CD4-positive, alpha-beta T cell treated with Interleukin-6 for 4 hours (primary cell): ENCODE data around the gene RFX6.
"Not testable (repeated sequence)": the region's sequence is repeated elsewhere in the genome, so short reads cannot be mapped to it uniquely, and the experiment has no call there.

ENCODE experiments used
- DNase-seq: peaks from one replicate; pipeline ENCODE4 v3.0.0-alpha.2; 2020; ENCODE audit warnings: mixed read lengths

The RFX6 gene

GRCh38 chr6:116876635-116877611, at the start of gene RFX6:
Gene RFX6, plus strand, starts transcription at chr6:116877242. Its CDS starts 34 bp downstream, at chr6:116877276.
- DNase-seq: no peak

DNA sequence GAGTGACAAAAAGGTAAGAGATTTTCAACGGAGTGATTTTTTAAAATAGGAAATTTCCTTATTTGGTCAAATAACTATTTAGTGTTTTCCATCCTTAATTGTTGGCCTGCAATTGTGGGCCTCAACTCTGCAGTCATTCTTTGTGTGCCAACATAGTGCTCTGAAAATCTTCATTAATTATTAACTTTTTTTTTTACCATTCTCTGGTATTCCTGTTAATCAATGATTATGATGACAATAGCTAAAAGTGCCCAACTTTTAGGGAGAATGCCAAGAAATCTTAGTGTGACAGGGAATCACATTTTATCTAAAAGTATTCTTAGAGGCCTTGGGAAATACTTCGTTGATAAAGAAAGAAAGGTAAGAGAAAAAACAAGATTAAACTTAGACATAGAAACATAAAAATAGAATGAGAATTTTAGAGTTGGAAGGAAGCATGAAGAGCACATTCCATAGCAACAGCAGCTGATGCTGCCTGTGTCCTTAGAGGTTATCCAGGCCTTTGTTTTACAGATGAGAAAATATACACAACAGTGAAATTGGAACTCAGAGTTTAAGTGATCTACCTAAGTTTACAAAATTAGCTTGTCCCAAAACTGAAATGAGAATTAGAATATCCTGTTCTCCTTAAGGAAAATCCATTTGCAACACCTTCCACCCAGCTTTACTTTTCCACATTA, 49.3 kb upstream of the RFX6 start:
- DNase-seq: no peak

- no peak for DNase-seq
Measured at GRCh38 chr6:116828983-116829382, 48.1 kb upstream of the RFX6 start, which contains the start of gene GPRC6A. Gene GPRC6A, minus strand, starts transcription at chr6:116829083. Its CDS starts 70 bp downstream, at chr6:116829013.

DNA sequence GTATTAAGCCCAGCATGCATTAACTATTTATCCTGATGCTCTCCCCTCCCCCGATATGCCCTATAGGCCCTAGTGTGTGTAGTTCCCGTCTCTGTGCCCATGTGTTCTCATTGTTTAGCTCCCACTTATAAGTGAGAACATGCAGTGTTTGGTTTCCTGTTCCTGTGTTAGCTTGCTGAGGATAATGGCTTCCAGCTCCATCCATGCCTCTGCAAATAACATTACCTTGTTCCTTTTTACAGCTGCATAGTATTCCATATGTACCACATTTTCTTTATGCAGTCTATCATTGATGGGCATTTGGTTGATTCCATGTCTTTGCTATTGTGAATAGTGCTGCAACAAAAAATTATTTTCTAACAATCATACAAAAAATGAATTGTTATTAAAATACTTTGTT, 42.5 kb upstream of the RFX6 start:
- DNase-seq: not testable (repeated sequence)

- no peak for DNase-seq
Measured at GRCh38 chr6:116836606-116837342, 40.3 kb upstream of the RFX6 start.

- DNase-seq: no peak
Measured at GRCh38 chr6:116840091-116840490, 37.0 kb upstream of the RFX6 start.

DNA sequence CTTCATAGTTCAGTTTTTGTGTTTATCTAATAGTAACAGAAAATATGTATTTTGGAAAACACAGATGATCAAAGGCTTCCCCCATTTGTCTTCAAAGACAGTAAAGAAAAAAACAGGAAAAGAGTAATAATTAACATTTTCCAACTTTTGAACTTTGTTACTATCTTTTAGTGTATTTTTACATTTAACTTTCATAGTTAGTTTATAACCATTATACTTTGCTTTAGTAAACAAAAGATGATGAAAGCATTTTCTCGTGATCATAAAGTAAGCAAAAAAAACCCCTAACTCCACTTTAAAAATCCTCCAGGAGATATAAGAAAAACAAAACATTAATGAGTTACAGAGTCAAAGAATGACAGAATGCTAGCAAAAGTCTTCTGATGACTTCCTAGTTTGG, 34.6 kb upstream of the RFX6 start:
- no peak for DNase-seq

- no peak for DNase-seq
Measured at GRCh38 chr6:116847227-116847626, 29.8 kb upstream of the RFX6 start.

GRCh38 chr6:116858060-116858459, 19.0 kb upstream of the RFX6 start:
- no peak for DNase-seq

- no peak for DNase-seq
Measured at GRCh38 chr6:116859264-116859663, 17.8 kb upstream of the RFX6 start.

GRCh38 chr6:116866281-116866871, 10.7 kb upstream of the RFX6 start:
- no peak for DNase-seq

GRCh38 chr6:116872771-116873170, 4.3 kb upstream of the RFX6 start:
- DNase-seq: no peak

DNA sequence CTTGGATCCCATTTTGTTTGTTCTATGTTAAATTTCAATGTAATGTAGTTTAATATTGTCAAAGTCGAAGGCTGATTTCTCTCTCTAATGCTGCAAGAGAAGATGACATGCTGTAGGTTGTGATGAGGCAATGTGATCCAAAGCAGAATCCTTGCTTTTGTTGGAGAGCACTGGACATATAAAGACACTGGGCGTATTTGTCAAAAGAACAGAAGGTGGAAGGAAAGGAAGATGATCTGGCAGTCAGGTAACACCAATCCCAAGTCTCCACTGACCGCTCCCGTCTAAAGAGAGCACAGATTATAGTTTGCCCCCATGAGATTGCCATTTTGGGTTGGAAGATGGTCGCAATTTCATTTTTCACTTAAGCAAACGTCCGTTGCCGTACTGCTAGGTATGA, 935 bp upstream of the RFX6 start:
- no peak for DNase-seq

- DNase-seq: no peak
Measured at GRCh38 chr6:116877743-116878142, 701 bp downstream of the RFX6 start.

DNA sequence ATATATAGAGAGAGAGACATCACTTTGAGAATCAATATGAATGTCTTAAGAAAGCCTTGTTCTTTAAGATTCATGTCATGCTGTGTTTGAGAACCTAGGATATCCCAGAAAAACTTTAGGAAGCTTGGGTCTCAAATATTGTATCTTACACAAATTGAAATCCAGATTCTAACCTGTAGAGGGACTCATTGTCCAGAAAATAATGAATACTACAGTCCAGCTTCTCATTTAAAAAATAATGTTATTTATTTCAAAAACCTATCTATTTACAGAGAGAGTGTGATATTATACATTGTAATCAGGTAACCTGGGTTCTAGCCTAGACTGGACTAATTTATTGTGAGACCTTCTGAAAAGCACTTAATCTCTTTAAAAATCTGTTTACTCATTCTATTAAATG, 4.2 kb downstream of the RFX6 start:
- DNase-seq: no peak

DNA sequence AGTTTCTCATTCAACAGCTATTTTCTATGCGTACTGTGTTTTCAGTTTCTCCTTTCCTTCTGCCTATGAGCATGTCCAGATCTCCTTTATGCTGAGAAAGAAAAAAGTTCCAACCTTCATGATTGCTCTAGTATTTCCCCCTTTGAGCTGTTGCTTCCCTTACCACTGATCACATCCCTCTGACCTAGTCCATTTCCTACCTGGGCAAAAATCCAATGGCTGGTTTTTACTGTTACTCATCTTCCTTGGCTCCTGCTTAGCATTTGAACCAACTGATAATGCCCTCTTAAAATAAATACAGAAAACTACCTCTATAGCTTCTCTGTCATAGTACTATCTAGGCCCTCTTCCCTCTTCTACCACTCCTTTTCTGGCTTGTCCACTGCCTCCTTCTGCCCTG, 6.0 kb downstream of the RFX6 start:
- no peak for DNase-seq

GRCh38 chr6:116884530-116884929, 7.5 kb downstream of the RFX6 start:
- DNase-seq: no peak

DNA sequence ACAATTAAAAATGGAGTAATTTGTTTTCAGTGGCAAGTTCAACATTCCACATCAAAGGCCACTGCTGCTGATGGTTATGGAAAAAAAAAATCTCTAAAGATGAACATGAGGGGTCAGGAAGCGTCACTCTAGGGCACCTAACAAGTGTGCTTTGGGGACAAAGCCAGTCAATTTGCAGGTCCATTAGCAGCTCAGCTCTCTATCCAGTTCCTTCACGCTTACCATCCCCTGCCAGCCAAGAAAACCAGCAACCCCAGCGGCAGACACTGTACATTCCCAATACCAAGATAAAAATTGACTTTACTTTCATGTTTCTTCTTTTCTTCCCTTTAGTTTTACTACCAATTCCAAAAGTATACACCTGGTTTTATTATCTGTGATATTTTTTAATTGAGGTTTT, 10.1 kb downstream of the RFX6 start:
- DNase-seq: no peak

GRCh38 chr6:116887894-116888293, 10.9 kb downstream of the RFX6 start:
- no peak for DNase-seq

DNA sequence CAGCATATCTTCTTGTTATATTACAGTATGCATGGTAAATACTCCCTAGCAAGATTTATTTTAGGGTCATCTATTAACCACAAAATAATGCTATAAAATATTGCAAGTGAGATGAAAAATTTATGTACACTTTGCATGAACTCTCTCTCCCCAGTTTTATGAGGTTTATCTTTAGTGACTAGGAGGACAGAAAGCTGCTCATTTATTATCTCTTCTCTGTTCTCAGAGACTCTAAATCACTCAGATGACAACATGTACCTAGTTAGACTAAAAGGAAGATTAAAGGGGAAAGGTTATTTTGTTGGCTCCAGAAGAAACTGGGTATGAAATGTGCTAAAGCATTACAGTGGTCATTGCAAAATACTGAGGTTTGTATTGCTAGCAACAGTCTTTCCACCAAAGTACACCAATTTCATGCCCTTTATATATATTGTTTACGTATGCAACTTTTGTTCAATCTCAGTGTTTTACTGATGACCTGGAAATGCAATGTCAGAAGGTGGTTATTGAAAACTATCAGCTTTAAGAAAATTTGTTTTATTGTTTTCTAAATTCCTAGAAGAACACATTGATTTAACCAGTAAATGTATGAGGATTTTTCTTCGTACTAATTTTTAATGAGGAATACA, 11.8 kb downstream of the RFX6 start:
- no peak for DNase-seq

DNA sequence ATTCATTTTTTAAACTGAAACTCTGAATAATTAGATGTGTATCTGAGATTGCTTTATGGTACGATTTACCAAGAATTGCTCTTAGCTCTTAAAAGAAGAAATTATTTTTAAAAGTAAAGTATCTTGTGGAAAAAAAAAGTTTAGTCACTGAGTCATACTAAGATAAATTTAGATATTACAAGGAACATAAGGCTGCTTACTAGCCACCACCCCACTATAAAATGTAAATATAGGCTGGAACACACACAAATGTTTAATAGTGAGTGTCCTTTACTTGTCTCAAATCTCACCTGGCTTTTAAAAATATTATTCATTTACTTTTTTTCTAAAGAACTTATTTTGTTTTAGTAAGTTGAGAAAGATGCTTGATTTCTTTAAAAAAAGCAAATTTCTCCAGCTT, 17.6 kb downstream of the RFX6 start:
- DNase-seq: no peak

DNA sequence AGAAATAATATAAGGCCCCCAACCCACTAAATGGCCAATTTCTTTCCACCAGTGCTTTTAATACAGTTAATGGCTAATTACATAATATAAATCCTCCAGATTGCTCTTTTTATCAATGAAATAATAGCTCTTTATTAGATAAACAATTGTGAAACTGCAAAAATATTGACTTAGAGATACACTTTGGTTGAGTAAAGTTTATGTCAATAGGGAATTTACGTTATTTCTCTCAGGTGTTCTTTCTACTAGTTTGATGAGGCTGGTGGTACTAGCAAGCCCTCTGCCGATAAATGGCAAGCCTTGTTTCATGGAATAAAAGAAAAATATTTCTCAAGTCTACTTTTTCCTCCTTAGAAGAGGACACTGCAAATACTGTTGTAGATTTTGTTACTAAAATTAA, 18.9 kb downstream of the RFX6 start:
- no peak for DNase-seq
